SU-DHL-6 (cell line): ENCODE measurements around the gene GOLGA6L24.
"Not testable (repeated sequence)": the region's sequence is repeated elsewhere in the genome, so short reads cannot be mapped to it uniquely, and the experiment has no call there.

ENCODE experiments used
- H2AFZ ChIP-seq: fragments of 200-600 bp; sonication (generic); 2 replicates; pipeline ENCODE4 v1.6.1; 2014; ENCODE audit warnings: low read depth, mild to moderate bottlenecking, moderate library complexity, mixed read lengths, antibody characterized with exemption, low read length; ENCODE audit not compliant: severe bottlenecking
- H3F3A ChIP-seq: fragments of 200-600 bp; shearing (Covaris generic); 2 replicates; pipeline ENCODE4 v1.6.0; 2016; ENCODE audit warnings: antibody characterized with exemption, mild to moderate bottlenecking; ENCODE audit not compliant: insufficient read depth
- H3K27ac ChIP-seq: fragments of 200-600 bp; sonication (generic); 2 replicates; pipeline ENCODE4 v1.5.1; 2016; ENCODE audit warnings: low read depth, mild to moderate bottlenecking, low read length, moderate library complexity, mixed read lengths
- H3K27me3 ChIP-seq: fragments of 200-600 bp; sonication (generic), shearing (Covaris generic); 2 replicates; pipeline ENCODE4 v1.6.0; 2014; ENCODE audit warnings: mild to moderate bottlenecking, low read length
- H3K36me3 ChIP-seq: fragments of 200-600 bp; sonication (generic); 2 replicates; pipeline ENCODE4 v1.6.1; 2014; ENCODE audit warnings: mild to moderate bottlenecking, low read length, mixed read lengths
- H3K4me2 ChIP-seq: fragments of 300-600, 200-600 bp; shearing (Covaris generic), sonication (generic); 2 replicates; pipeline ENCODE4 v1.6.0; 2014; ENCODE audit warnings: low read length, low read depth, mild to moderate bottlenecking; ENCODE audit not compliant: poor library complexity, severe bottlenecking
- H3K4me3 ChIP-seq: fragments of 200-600 bp; sonication (generic); 2 replicates; pipeline ENCODE4 v1.5.1; 2014; ENCODE audit warnings: antibody characterized with exemption, low read length, mild to moderate bottlenecking, mixed read lengths; ENCODE audit not compliant: insufficient read depth, poor library complexity, severe bottlenecking
- H3K79me2 ChIP-seq: fragments of 200-600 bp; sonication (generic); 2 replicates; pipeline ENCODE4 v1.6.1; 2014; ENCODE audit warnings: mild to moderate bottlenecking, low read length, moderate library complexity; ENCODE audit not compliant: insufficient read depth
- H3K9ac ChIP-seq: fragments of 200-600 bp; sonication (generic); 2 replicates; pipeline ENCODE4 v1.7.0; 2014; ENCODE audit warnings: mild to moderate bottlenecking, low read length
- H3K9me2 ChIP-seq: fragments of 200-600 bp; sonication (generic); replicated peaks from 2 replicates; pipeline ENCODE4 v1.6.1; 2014; ENCODE audit warnings: low read length; ENCODE audit not compliant: insufficient read depth
- H3K9me3 ChIP-seq: fragments of 200-600 bp; sonication (generic); 2 replicates; pipeline ENCODE4 v1.6.1; 2014; ENCODE audit warnings: low read length, mixed read lengths; ENCODE audit not compliant: insufficient read depth
- H4K20me1 ChIP-seq: fragments of 200-600 bp; sonication (generic); 2 replicates; pipeline ENCODE4 v1.6.1; 2014; ENCODE audit warnings: low read depth, mild to moderate bottlenecking, antibody characterized with exemption, low read length, moderate library complexity, mixed read lengths

The GOLGA6L24 gene

GRCh38 chr15:28357984-28358383, at the start of gene GOLGA6L24:
Gene GOLGA6L24, minus strand, starts transcription at chr15:28358084. Its CDS starts 61 bp downstream, at chr15:28358023.
- not testable (repeated sequence) for H3K9ac ChIP-seq, H3K27ac ChIP-seq, H3F3A ChIP-seq, H3K4me3 ChIP-seq, H3K9me2 ChIP-seq, H3K79me2 ChIP-seq, H2AFZ ChIP-seq, H3K4me2 ChIP-seq, H4K20me1 ChIP-seq, H3K27me3 ChIP-seq, H3K9me3 ChIP-seq, H3K36me3 ChIP-seq

GRCh38 chr15:28402774-28403435, 45.0 kb upstream of the GOLGA6L24 start:
- not testable (repeated sequence) for H3K79me2 ChIP-seq, H2AFZ ChIP-seq, H3K4me2 ChIP-seq, H3K36me3 ChIP-seq, H3K9ac ChIP-seq, H3K9me2 ChIP-seq, H3K9me3 ChIP-seq, H3K4me3 ChIP-seq, H3F3A ChIP-seq, H4K20me1 ChIP-seq, H3K27me3 ChIP-seq, H3K27ac ChIP-seq

- H3K27ac ChIP-seq, H3F3A ChIP-seq, H3K79me2 ChIP-seq, H3K27me3 ChIP-seq, H3K4me2 ChIP-seq, H2AFZ ChIP-seq, H3K9ac ChIP-seq, H3K4me3 ChIP-seq, H3K9me2 ChIP-seq, H3K36me3 ChIP-seq, H3K9me3 ChIP-seq, H4K20me1 ChIP-seq: not testable (repeated sequence)
Measured at GRCh38 chr15:28396022-28396421, 38.1 kb upstream of the GOLGA6L24 start.

- not testable (repeated sequence) for H3K36me3 ChIP-seq, H2AFZ ChIP-seq, H3F3A ChIP-seq, H3K4me2 ChIP-seq, H3K27ac ChIP-seq, H3K9ac ChIP-seq, H3K9me3 ChIP-seq, H3K9me2 ChIP-seq, H3K4me3 ChIP-seq, H4K20me1 ChIP-seq, H3K27me3 ChIP-seq, H3K79me2 ChIP-seq
Measured at GRCh38 chr15:28380053-28380452, 22.2 kb upstream of the GOLGA6L24 start.

- H3K4me2 ChIP-seq, H3K36me3 ChIP-seq, H3K4me3 ChIP-seq, H3K9me2 ChIP-seq, H3K9me3 ChIP-seq, H3K27ac ChIP-seq, H3K27me3 ChIP-seq, H3K79me2 ChIP-seq, H2AFZ ChIP-seq, H4K20me1 ChIP-seq, H3K9ac ChIP-seq, H3F3A ChIP-seq: not testable (repeated sequence)
Measured at GRCh38 chr15:28378364-28378763, 20.5 kb upstream of the GOLGA6L24 start, which contains the start of gene GOLGA8F. Gene GOLGA8F, plus strand, starts transcription at chr15:28378664. Its CDS starts 98 bp downstream, at chr15:28378762.

- H3K79me2 ChIP-seq, H3K4me2 ChIP-seq, H3F3A ChIP-seq, H3K27ac ChIP-seq, H3K9ac ChIP-seq, H3K27me3 ChIP-seq, H3K9me2 ChIP-seq, H3K9me3 ChIP-seq, H3K36me3 ChIP-seq, H4K20me1 ChIP-seq, H3K4me3 ChIP-seq, H2AFZ ChIP-seq: not testable (repeated sequence)
Measured at GRCh38 chr15:28365502-28365901, 7.6 kb upstream of the GOLGA6L24 start.

- H2AFZ ChIP-seq, H3K36me3 ChIP-seq, H3K9me2 ChIP-seq, H4K20me1 ChIP-seq, H3K79me2 ChIP-seq, H3K27me3 ChIP-seq, H3F3A ChIP-seq, H3K9me3 ChIP-seq: not testable (repeated sequence)
- peak within 1 kb of the TSS; percentile 40 for H3K4me3 ChIP-seq
- peak within 1 kb of the TSS; percentile 56 for H3K4me2 ChIP-seq
- peak within 1 kb of the TSS; percentile 42 for H3K27ac ChIP-seq
- peak within 1 kb of the TSS; percentile 38; the same call in 1 of the 2 replicates for H3K9ac ChIP-seq
Measured at GRCh38 chr15:28322129-28322588, 35.7 kb downstream of the GOLGA6L24 start, which contains the start of gene HERC2. Gene HERC2, minus strand, starts transcription at chr15:28322179. Its CDS starts 746 bp downstream, at chr15:28321433.

- Histone ChIP-seq H3K4me3 (peak overlapping the region; percentile 40), H3K9ac (peak overlapping the region; percentile 38; the same call in 1 of the 2 replicates), H3K4me2 (peak overlapping the region; percentile 38), H3K27ac (peak overlapping the region; percentile 42)
- not testable (repeated sequence) for H4K20me1 ChIP-seq, H2AFZ ChIP-seq, H3K36me3 ChIP-seq, H3K9me2 ChIP-seq, H3K9me3 ChIP-seq, H3F3A ChIP-seq, H3K79me2 ChIP-seq, H3K27me3 ChIP-seq
Measured at GRCh38 chr15:28321358-28322078, 36.4 kb downstream of the GOLGA6L24 start.
